Measurements from ENCODE around the gene NSUN3.
"Not testable (repeated sequence)": the region's sequence is repeated elsewhere in the genome, so short reads cannot be mapped to it uniquely, and the experiment has no call there.

The NSUN3 gene

GRCh38 chr3:94070341-94070911 is 7.6 kb downstream of the NSUN3 start (continued):
- TF ChIP-seq, protein P1, sequence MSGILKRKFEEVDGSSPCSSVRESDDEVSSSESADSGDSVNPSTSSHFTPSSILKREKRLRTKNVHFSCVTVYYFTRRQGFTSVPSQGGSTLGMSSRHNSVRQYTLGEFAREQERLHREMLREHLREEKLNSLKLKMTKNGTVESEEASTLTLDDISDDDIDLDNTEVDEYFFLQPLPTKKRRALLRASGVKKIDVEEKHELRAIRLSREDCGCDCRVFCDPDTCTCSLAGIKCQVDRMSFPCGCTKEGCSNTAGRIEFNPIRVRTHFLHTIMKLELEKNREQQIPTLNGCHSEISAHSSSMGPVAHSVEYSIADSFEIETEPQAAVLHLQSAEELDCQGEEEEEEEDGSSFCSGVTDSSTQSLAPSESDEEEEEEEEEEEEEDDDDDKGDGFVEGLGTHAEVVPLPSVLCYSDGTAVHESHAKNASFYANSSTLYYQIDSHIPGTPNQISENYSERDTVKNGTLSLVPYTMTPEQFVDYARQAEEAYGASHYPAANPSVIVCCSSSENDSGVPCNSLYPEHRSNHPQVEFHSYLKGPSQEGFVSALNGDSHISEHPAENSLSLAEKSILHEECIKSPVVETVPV (CRISPR knock-in tag; IDR thresholded peaks at IDR 0.05): no peak
- TF ChIP-seq, protein P2, sequence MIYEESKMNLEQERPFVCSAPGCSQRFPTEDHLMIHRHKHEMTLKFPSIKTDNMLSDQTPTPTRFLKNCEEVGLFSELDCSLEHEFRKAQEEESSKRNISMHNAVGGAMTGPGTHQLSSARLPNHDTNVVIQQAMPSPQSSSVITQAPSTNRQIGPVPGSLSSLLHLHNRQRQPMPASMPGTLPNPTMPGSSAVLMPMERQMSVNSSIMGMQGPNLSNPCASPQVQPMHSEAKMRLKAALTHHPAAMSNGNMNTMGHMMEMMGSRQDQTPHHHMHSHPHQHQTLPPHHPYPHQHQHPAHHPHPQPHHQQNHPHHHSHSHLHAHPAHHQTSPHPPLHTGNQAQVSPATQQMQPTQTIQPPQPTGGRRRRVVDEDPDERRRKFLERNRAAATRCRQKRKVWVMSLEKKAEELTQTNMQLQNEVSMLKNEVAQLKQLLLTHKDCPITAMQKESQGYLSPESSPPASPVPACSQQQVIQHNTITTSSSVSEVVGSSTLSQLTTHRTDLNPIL (CRISPR knock-in tag; IDR thresholded peaks at IDR 0.05; ENCODE audit: low read depth): no peak

- no peak for TF ChIP-seq PPARA (CRISPR knock-in tag; IDR thresholded peaks at IDR 0.05; ENCODE audit: borderline replicate concordance)
- no peak for ATAC-seq
Observed at GRCh38 chr3:94071713-94072284, 8.9 kb downstream of the NSUN3 start.

- peak; percentile 49; the same call in 2 of the 3 replicates for ATAC-seq
- TF ChIP-seq PPARA (CRISPR knock-in tag; IDR thresholded peaks at IDR 0.05; ENCODE audit: borderline replicate concordance) (no peak), BACH2 (CRISPR knock-in tag; IDR thresholded peaks at IDR 0.05; ENCODE audit: borderline replicate concordance) (no peak), POU6F1 (CRISPR knock-in tag; IDR thresholded peaks at IDR 0.05; ENCODE audit: borderline replicate concordance, low read depth) (no peak), PATZ1 (CRISPR knock-in tag; IDR thresholded peaks at IDR 0.05; ENCODE audit: borderline replicate concordance) (no peak), ZFP3 (CRISPR knock-in tag; IDR thresholded peaks at IDR 0.05) (no peak), ISL1 (CRISPR knock-in tag; IDR thresholded peaks at IDR 0.05) (no peak), ZNF8 (CRISPR knock-in tag; IDR thresholded peaks at IDR 0.05) (no peak), ARNTL (CRISPR knock-in tag; IDR thresholded peaks at IDR 0.05; ENCODE audit: borderline replicate concordance, low read depth) (no peak), OSR1 (CRISPR knock-in tag; IDR thresholded peaks at IDR 0.05) (no peak), TCF4 (CRISPR knock-in tag; IDR thresholded peaks at IDR 0.05; ENCODE audit: borderline replicate concordance) (no peak), SNAI2 (CRISPR knock-in tag; IDR thresholded peaks at IDR 0.05) (no peak), ESRRG (CRISPR knock-in tag; IDR thresholded peaks at IDR 0.05) (no peak), GLIS3 (CRISPR knock-in tag; IDR thresholded peaks at IDR 0.05) (no peak), ZNF565 (CRISPR knock-in tag; conservative IDR thresholded peaks at IDR 0.05; ENCODE audit: low read depth) (no peak), ZC3H10 (CRISPR knock-in tag; IDR thresholded peaks at IDR 0.05) (no peak), CSDC2 (CRISPR knock-in tag; IDR thresholded peaks at IDR 0.05) (no peak), RARB (CRISPR knock-in tag; IDR thresholded peaks at IDR 0.05) (no peak)
- TF ChIP-seq, protein P3, sequence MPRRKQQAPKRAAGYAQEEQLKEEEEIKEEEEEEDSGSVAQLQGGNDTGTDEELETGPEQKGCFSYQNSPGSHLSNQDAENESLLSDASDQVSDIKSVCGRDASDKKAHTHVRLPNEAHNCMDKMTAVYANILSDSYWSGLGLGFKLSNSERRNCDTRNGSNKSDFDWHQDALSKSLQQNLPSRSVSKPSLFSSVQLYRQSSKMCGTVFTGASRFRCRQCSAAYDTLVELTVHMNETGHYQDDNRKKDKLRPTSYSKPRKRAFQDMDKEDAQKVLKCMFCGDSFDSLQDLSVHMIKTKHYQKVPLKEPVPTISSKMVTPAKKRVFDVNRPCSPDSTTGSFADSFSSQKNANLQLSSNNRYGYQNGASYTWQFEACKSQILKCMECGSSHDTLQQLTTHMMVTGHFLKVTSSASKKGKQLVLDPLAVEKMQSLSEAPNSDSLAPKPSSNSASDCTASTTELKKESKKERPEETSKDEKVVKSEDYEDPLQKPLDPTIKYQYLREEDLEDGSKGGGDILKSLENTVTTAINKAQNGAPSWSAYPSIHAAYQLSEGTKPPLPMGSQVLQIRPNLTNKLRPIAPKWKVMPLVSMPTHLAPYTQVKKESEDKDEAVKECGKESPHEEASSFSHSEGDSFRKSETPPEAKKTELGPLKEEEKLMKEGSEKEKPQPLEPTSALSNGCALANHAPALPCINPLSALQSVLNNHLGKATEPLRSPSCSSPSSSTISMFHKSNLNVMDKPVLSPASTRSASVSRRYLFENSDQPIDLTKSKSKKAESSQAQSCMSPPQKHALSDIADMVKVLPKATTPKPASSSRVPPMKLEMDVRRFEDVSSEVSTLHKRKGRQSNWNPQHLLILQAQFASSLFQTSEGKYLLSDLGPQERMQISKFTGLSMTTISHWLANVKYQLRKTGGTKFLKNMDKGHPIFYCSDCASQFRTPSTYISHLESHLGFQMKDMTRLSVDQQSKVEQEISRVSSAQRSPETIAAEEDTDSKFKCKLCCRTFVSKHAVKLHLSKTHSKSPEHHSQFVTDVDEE (CRISPR knock-in tag; IDR thresholded peaks at IDR 0.05): no peak
Observed at GRCh38 chr3:94076055-94076454, 13.2 kb downstream of the NSUN3 start.

- not testable (repeated sequence) for ATAC-seq
Observed at GRCh38 chr3:94080552-94080951, 17.7 kb downstream of the NSUN3 start.
